Fibroblast of lung (primary cell): ENCODE measurements around the gene NUP93.

Experiments
- EZH2 ChIP-seq: IDR thresholded peaks from 2 replicates; pipeline ENCODE4 v1.5.1; 2012; ENCODE audit warnings: low read length, control low read depth, mild to moderate bottlenecking; ENCODE audit errors: missing control alignments
- TF ChIP-seq, protein P1 (sequence below), 2 donors: IDR thresholded peaks in 1 of 2; conservative IDR thresholded peaks in 1 of 2; 1 replicate in 1 of 2; 2 replicates in 1 of 2; pipeline ENCODE4 v1.5.1; 2011 to 2012; ENCODE audit warnings: low read length in 2 of 2, control low read depth in 1 of 2, inconsistent platforms in 1 of 2, low read depth in 1 of 2, mild to moderate bottlenecking in 1 of 2

DNA sequence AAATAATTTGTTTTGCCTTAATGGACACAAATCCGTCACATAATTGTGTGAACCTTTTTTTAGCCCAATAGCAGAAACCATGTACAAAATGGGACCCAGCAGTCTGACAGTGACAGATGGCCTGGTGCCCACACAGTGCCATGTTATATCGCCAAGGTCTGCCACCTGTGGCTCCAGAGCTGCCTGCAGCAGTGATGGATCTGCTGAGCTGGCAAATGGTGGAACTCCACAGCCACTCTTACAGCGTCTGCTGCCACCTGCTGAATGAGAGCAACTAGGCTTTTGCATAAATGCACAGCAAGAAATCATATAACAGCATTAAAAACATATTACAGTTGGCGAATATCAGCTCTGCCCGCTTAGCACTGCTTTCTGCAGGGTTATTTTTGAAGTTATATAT, 59.4 kb downstream of the NUP93 start:
- TF ChIP-seq, protein P1, sequence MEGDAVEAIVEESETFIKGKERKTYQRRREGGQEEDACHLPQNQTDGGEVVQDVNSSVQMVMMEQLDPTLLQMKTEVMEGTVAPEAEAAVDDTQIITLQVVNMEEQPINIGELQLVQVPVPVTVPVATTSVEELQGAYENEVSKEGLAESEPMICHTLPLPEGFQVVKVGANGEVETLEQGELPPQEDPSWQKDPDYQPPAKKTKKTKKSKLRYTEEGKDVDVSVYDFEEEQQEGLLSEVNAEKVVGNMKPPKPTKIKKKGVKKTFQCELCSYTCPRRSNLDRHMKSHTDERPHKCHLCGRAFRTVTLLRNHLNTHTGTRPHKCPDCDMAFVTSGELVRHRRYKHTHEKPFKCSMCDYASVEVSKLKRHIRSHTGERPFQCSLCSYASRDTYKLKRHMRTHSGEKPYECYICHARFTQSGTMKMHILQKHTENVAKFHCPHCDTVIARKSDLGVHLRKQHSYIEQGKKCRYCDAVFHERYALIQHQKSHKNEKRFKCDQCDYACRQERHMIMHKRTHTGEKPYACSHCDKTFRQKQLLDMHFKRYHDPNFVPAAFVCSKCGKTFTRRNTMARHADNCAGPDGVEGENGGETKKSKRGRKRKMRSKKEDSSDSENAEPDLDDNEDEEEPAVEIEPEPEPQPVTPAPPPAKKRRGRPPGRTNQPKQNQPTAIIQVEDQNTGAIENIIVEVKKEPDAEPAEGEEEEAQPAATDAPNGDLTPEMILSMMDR (conservative IDR thresholded peaks at IDR 0.05 in 1 of 2, IDR thresholded peaks at IDR 0.05 in 1 of 2; ENCODE audit: low read depth in 1 of 2, low read length in 2 of 2): peak; percentile 48 to 58
- TF ChIP-seq EZH2: no peak
